ENCODE results near the gene CCDC60.

The CCDC60 gene

DNA sequence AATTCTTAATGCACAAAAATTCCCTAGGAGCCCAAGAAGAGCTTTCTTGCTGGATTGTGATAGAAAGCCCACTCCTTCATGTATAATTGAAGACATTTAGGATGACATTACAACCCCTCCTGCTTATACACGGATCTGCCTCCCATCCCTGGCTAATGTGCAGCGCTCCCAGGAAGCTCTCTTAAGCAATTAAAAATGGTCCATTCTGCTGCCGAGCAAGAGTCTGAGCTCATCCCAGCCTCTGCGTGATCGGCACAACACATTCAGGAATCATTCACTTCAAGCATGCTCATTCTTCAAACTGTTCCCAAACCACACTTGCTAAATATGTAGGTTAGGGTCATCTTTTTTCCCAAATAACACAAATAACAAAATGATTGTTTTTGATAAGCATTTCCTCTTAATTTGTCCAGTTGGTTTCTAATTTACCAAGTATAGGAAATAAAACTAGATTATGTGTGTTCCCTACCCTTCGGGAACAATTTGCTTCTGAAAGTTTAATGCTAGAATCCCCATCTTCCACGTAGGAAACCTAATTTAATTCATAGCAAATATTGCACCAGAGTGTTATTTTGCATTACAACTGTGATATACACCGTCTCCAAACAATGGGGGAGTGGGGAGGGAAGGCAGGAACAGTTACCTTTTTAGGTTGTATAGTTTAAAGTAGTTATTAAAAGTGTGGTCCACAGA lies 241.7 kb downstream of the CCDC60 start:
- H3K4me3 ChIP-seq (replicated peaks in 1 of 2; ENCODE audit: low read depth in 2 of 2, low read length in 2 of 2) = no peak overlapping the region
- TF ChIP-seq, protein P1, sequence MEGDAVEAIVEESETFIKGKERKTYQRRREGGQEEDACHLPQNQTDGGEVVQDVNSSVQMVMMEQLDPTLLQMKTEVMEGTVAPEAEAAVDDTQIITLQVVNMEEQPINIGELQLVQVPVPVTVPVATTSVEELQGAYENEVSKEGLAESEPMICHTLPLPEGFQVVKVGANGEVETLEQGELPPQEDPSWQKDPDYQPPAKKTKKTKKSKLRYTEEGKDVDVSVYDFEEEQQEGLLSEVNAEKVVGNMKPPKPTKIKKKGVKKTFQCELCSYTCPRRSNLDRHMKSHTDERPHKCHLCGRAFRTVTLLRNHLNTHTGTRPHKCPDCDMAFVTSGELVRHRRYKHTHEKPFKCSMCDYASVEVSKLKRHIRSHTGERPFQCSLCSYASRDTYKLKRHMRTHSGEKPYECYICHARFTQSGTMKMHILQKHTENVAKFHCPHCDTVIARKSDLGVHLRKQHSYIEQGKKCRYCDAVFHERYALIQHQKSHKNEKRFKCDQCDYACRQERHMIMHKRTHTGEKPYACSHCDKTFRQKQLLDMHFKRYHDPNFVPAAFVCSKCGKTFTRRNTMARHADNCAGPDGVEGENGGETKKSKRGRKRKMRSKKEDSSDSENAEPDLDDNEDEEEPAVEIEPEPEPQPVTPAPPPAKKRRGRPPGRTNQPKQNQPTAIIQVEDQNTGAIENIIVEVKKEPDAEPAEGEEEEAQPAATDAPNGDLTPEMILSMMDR (IDR thresholded peaks at IDR 0.05; ENCODE audit: low read depth, low read length) = no peak
- no peak for DNase-seq (ENCODE audit: low read depth in 2 of 2)

- TF ChIP-seq, protein P1 (IDR thresholded peaks at IDR 0.05; ENCODE audit: low read depth, low read length) = no peak
- DNase-seq (ENCODE audit: low read depth in 2 of 2) = no peak
- no peak overlapping the region for H3K4me3 ChIP-seq (replicated peaks in 1 of 2; ENCODE audit: low read depth in 2 of 2, low read length in 2 of 2)
Measured at GRCh38 chr12:119576915-119577314, 242.4 kb downstream of the CCDC60 start.

DNA sequence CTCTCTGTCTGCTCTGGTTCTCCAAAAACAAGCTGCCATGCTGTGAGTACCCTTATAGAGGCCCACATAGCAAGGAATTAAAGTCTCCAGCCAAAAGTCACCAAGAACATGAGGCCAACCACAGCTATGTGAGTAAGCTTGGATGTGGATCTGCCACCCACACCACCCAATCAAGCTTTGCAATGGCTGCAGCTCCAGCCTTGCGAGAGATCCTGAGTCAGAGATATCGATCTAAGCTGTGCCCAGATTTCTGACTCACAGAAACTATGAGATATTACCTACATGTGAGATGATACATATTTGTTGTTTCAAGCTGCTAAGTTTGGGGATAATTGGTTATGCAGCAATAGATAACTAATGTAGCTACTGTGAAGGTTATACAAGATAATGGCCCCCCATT lies 243.6 kb downstream of the CCDC60 start:
- no peak overlapping the region for H3K4me3 ChIP-seq (replicated peaks in 1 of 2; ENCODE audit: low read depth in 2 of 2, low read length in 2 of 2)
- TF ChIP-seq, protein P1 (IDR thresholded peaks at IDR 0.05; ENCODE audit: low read depth, low read length) = no peak
- peak; percentile 17 to 32 for DNase-seq (ENCODE audit: low read depth in 2 of 2)

DNA sequence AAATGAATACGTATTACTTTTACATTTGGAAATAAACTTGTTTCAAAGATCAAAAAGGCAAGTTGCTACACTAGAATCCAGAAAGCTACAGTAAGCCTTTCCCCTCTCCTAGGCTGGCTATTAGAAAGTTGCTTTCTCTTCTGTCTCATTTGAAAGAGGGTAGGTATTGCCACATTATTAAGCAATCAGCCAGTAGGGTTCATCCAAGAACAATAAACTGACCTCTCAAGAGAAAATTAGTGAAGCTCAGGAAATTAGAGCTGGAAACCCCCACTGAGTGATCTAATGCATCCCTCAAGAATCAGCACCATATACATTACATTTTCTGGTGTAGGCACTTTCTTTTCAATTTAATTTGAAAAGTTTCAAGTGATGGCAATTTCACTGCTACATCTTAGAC lies 254.6 kb downstream of the CCDC60 start:
- TF ChIP-seq, protein P1 (IDR thresholded peaks at IDR 0.05; ENCODE audit: low read depth, low read length) = no peak
- DNase-seq (ENCODE audit: low read depth in 2 of 2) = peak; percentile 51 to 76
- H3K4me3 ChIP-seq (replicated peaks in 1 of 2; ENCODE audit: low read depth in 2 of 2, low read length in 2 of 2) = no peak overlapping the region

GRCh38 chr12:119589634-119590033 lies 255.1 kb downstream of the CCDC60 start:
- no peak overlapping the region for H3K4me3 ChIP-seq (replicated peaks in 1 of 2; ENCODE audit: low read depth in 2 of 2, low read length in 2 of 2)
- TF ChIP-seq, protein P1 (IDR thresholded peaks at IDR 0.05; ENCODE audit: low read depth, low read length) = no peak
- DNase-seq (ENCODE audit: low read depth in 2 of 2) = no peak

All from cardiac fibroblast (primary cell).